ENCODE results near the gene EGFLAM.
"Not testable (repeated sequence)": the region's sequence is repeated elsewhere in the genome, so short reads cannot be mapped to it uniquely, and the experiment has no call there.

The EGFLAM gene

GRCh38 chr5:38331831-38332230, 73.5 kb downstream of the EGFLAM start:
- no peak for FAIRE-seq

DNA sequence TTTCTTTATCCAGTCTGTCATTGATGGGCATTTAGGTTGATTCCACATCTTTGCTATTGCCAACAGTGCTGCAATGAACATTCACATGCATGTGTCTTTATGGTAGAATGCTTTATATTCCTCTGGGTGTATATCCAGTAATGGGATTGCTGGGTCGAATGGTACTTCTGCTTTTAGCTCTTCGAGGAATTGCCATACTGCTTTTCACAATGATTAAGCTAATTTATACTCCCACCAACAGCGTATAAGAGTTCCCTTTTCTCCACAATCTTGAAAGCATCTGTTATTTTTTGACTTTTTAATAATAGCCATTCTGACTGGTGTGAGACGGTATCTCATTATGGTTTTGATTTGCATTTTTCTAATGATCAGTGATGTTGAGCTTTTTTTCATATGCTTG, 74.8 kb downstream of the EGFLAM start:
- not testable (repeated sequence) for FAIRE-seq

GRCh38 chr5:38338455-38338854, 80.1 kb downstream of the EGFLAM start:
- no peak for FAIRE-seq

GRCh38 chr5:38339446-38339845, 81.1 kb downstream of the EGFLAM start:
- FAIRE-seq, result no peak

DNA sequence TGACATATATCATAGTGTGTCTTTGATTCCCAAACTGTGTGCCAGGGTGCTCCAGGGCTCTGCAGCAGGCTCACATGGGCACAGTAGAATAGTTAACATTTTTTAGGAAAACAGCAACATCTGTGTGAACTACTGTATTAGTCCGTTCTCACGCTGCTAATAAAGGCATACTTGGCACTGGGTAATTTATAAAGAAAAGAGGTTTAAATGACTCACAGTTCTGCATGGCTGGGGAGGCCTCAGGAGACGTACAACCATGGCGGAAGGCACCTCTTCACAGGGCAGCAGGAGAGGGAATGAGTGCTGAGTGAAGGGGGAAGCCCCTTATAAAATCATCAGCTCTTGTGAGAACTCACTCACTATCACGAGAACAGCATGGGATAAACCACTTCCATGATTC, 82.7 kb downstream of the EGFLAM start:
- FAIRE-seq, result no peak

DNA sequence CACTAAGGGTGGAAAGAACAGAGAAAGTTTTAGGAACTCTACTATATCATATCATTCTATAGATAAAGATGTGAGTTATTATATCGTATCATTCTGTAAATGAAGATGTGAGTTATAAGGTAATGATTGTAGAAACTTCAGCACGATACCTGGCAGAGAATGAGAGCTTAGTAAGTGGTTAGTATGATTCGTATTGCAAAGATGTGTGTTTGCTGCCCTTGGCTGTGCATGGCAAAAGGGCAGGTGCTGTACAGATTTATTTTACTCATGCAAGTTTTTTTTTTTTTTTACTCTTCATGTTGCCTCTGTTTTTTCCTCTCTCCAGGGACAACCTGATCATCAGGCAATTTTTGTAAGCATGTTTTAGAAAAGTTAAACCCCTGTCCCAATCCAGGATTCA, 83.3 kb downstream of the EGFLAM start:
- FAIRE-seq, result no peak

- FAIRE-seq, result no peak
Measured at GRCh38 chr5:38342261-38342660, 83.9 kb downstream of the EGFLAM start.

DNA sequence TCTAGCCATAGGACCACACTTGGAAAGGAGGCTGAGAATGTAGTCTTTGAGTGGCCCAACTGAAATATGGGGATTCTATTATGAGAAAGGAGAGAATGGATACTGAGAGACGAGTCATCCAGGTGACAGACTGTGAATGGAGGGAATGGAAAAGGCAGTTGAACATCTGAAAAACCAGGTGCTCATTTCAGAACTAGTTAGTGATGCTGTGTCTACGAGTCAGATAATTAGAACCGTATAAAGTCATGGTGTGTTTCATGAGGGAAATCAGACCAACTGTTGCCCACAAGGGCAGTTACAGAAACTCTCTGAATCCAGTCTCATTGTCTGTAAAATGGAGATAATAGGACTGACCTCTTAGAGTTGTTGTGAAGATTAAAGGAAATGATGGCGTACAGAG, 86.5 kb downstream of the EGFLAM start:
- no peak for FAIRE-seq

DNA sequence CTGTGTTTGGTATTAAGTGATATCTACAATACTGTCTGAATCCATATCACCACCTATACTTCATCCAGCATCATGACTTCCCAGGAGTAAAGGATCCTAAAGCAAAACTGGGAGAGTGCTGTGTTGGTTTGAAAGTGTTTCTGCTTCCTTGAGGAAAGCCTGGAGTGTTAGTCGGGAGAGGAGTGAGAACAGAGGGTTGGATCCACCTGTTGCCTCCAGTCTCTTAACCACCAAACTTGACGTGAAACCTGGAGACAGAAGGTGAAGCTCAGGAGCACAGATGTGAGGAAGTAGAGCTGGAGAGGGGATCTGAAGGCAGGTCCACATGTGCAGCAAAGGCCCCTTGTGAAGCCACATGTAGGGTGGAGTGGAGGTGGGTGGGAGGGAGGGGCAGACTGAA, 88.2 kb downstream of the EGFLAM start:
- FAIRE-seq, result no peak

GRCh38 chr5:38347040-38347763, 88.8 kb downstream of the EGFLAM start:
- no peak for FAIRE-seq

- no peak for FAIRE-seq
Measured at GRCh38 chr5:38347896-38348295, 89.5 kb downstream of the EGFLAM start.

DNA sequence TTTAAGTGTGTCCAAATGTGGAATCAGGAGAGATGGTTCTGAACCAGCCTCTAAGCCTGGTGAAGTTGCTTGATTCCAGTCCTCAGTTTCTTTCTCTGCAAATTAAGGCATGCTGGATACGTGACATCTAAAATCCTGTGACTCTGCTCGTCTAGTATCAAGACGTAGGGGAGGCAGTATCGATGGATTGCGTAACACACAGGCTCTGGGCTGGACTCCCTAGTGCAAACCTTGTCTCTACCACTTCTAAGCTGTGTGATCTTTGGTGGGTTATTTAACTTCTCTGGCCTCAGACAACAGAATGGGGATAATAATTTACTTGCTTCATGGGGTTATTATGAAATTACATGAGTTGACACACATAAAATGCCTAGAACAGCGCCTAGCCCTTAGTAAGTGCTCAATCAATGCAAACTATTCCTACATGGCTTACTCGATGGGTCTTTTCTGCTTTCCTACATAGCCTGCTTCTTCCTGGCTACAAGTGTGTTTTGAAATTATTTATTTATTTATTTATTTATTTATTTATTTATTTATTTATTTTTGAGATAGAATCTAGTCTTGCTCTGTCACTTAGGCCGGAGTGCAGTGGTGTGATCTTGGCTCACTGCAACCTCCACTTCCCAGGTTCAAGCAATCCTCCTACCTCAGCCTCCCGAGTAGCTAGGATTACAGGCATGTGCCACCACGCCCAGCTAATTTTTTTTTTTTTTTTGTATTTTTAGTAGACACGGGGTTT, 102.1 kb downstream of the EGFLAM start:
- FAIRE-seq, result no peak

DNA sequence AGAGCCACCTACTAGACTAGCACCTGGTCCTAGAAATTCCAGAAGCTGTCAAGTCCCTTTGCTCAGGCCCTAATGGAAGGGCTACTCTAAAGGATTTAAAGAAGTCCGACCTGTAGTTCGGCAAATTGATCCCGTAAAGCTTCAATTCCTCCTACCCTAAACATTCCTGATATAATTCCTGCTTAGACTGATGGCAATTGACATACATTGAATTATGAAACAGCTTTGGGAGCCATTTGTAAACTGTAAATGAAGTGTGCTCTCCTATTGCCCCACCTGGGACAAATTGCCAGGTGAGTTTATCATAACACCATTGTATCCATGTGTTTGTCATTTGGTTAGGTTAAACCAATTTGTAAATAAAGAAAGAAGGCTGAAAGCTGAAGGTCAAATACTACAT, 104.4 kb downstream of the EGFLAM start:
- FAIRE-seq, result no peak

- no peak for FAIRE-seq
Measured at GRCh38 chr5:38364825-38365224, 106.5 kb downstream of the EGFLAM start.

DNA sequence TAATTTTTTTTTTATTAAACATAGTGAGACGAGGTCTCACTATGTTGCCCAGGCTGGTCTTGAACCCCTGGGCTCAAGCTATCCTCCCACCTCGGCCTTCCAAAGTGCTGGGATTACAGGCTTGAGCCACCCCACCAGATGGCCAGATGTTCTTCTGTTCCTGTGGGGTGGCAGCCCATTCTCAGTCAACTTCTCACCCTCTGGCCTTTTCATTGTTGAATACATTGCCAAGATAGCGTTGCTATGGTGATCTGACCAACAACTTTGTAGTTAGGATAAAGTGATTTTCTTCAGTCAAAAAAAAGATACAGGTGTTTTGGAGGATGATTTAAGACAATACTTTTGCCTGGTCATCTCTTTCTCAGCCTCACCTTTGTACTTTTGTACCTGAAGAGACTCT, 109.1 kb downstream of the EGFLAM start:
- no peak for FAIRE-seq

- FAIRE-seq, result no peak
Measured at GRCh38 chr5:38367966-38368365, 109.6 kb downstream of the EGFLAM start.

GRCh38 chr5:38369692-38370091, 111.3 kb downstream of the EGFLAM start:
- no peak for FAIRE-seq

DNA sequence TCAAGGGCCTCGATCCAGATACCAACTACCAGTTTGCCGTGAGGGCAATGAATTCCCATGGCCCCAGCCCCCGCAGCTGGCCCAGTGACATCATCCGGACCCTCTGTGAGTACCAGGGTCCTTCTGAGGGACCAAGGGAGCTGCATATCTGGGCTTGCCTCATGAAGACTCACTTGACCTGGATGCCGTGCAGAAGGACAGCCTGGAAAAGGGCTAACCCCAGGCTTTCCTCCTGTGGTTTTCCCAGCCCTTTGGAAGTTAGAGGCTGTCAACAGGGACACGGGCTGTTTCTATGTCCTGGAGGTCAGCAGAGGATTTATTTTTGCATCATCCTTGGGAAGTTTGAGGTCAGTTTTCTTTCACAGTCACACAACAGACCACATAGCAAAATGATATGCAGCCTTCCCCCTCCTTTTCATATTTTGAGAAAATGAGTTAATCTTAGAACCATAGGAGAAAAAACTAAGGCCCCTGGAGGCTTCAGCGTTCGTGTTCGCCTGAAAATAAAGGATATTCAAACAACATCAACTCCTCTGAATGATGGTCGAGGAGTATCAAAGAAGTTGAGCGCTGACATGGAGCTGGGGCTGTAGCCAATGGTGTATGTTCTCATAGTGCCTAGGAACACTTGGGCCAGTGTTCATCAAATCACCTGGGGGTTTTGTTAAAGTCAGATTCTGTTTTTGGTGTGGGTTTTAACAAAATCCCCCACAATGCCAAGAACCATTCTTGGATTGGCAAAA, 112.2 kb downstream of the EGFLAM start:
- FAIRE-seq, result no peak

- FAIRE-seq, result no peak
Measured at GRCh38 chr5:38371596-38371995, 113.2 kb downstream of the EGFLAM start.

- FAIRE-seq, result no peak
Measured at GRCh38 chr5:38373743-38374142, 115.4 kb downstream of the EGFLAM start.

DNA sequence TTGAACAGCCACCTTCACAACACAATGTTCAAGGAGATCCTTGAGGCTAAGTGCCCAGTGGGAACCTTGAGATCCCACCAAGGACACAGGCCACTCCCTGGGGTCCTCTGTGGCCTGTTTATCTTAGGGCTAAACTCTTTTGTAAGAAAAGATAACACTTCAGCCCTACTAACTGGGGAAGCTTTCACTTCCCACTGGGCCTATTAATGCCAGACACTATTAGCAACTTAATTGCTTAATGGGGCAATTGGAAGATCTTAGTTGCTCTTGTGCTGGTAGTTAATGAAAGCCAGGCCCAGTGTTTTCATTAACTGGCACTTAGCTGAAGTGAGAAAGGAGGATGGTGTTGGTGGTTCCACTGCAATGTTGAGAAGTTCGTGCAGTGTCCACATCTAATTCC, 117.1 kb downstream of the EGFLAM start:
- no peak for FAIRE-seq

- no peak for FAIRE-seq
Measured at GRCh38 chr5:38376404-38376803, 118.0 kb downstream of the EGFLAM start.

- no peak for FAIRE-seq
Measured at GRCh38 chr5:38378579-38378978, 120.2 kb downstream of the EGFLAM start.

- no peak for FAIRE-seq
Measured at GRCh38 chr5:38379350-38379937, 121.1 kb downstream of the EGFLAM start.
